ENCODE results near the gene IFT88.

- TF ChIP-seq YY1 (IDR thresholded peaks at IDR 0.05; ENCODE audit: borderline replicate concordance in 1 of 3, control insufficient read depth in 1 of 3, extremely low read depth in 1 of 3, insufficient read depth in 3 of 3, insufficient read length in 1 of 3, insufficient replicate concordance in 2 of 3, low read depth in 1 of 3, low read length in 2 of 3) (no peak), NFIC (IDR thresholded peaks at IDR 0.05) (no peak), NR2F6 (CRISPR knock-in tag; IDR thresholded peaks at IDR 0.05) (no peak), SMARCC2 (IDR thresholded peaks at IDR 0.05; ENCODE audit: low read depth) (no peak)
Measured at GRCh38 chr13:20637811-20638210, 70.9 kb downstream of the IFT88 start.

Data from K562 (cell line).